Esophagus muscularis mucosa (tissue), 4 donors: ENCODE results near the gene ADD2.

Experiments
- EP300 ChIP-seq: sonication (generic); formaldehyde crosslinking; IDR thresholded peaks from one replicate; pipeline ENCODE4 v1.6.1; 2017; ENCODE audit warnings: antibody characterized with exemption
- POLR2A ChIP-seq: fragments of 450-650 bp; IDR thresholded peaks from one replicate; pipeline ENCODE4 v1.6.1; 2017; ENCODE audit warnings: antibody characterized with exemption, moderate library complexity, mild to moderate bottlenecking, low read depth
- POLR2AphosphoS5 ChIP-seq, 2 donors: sonication (generic); formaldehyde crosslinking; IDR thresholded peaks; one replicate each; pipeline ENCODE4 v1.6.1; 2017; ENCODE audit warnings: antibody characterized with exemption in 2 of 2
- TF ChIP-seq, protein P1 (sequence below), 3 experiments: fragments of 200-600 bp in 2 of 3; fragments of 450-650 bp in 1 of 3; sonication (generic) in 2 of 3; IDR thresholded peaks; one replicate each; pipeline ENCODE4 v1.5.1; 2017 to 2019; ENCODE audit warnings: antibody characterized with exemption in 3 of 3, mild to moderate bottlenecking in 2 of 3, moderate library complexity in 1 of 3

DNA sequence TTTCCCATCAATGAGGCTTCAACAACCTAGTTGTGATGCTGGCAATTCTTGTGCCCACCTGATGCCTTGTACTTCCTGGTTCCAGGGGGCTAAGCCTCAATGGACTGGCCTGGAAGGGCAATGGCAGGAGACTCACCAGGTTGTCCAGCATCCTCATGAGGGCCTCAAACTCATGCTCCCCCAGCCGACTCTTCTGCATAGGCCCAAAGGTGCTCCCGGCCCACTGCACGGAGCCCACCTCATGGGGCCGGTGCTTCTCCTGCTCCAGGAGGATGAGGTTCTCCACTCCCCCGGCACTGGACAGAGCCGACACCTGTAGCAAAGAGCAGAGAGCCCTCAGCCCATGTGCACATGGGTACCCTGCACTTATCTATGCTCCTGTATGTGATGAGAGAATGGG lies 84.5 kb downstream of the ADD2 start:
- TF ChIP-seq POLR2A (no peak), POLR2AphosphoS5 (IDR thresholded peaks at IDR 0.05) (no peak), EP300 (no peak)
- TF ChIP-seq, protein P1, sequence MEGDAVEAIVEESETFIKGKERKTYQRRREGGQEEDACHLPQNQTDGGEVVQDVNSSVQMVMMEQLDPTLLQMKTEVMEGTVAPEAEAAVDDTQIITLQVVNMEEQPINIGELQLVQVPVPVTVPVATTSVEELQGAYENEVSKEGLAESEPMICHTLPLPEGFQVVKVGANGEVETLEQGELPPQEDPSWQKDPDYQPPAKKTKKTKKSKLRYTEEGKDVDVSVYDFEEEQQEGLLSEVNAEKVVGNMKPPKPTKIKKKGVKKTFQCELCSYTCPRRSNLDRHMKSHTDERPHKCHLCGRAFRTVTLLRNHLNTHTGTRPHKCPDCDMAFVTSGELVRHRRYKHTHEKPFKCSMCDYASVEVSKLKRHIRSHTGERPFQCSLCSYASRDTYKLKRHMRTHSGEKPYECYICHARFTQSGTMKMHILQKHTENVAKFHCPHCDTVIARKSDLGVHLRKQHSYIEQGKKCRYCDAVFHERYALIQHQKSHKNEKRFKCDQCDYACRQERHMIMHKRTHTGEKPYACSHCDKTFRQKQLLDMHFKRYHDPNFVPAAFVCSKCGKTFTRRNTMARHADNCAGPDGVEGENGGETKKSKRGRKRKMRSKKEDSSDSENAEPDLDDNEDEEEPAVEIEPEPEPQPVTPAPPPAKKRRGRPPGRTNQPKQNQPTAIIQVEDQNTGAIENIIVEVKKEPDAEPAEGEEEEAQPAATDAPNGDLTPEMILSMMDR (IDR thresholded peaks at IDR 0.05): no peak
